Activated T-cell treated with anti-CD3 and anti-CD28 coated beads for 4 hours (primary cell): ENCODE measurements around the gene USP10.

Experiments used
- DNase-seq: peaks from one replicate; pipeline ENCODE4 v3.0.0-alpha.2; 2020

Gene USP10

GRCh38 chr16:84780544-84781376, 81.0 kb downstream of the USP10 start:
- DNase-seq, result no peak

- no peak for DNase-seq
Observed at GRCh38 chr16:84782846-84783245, 83.0 kb downstream of the USP10 start.

DNA sequence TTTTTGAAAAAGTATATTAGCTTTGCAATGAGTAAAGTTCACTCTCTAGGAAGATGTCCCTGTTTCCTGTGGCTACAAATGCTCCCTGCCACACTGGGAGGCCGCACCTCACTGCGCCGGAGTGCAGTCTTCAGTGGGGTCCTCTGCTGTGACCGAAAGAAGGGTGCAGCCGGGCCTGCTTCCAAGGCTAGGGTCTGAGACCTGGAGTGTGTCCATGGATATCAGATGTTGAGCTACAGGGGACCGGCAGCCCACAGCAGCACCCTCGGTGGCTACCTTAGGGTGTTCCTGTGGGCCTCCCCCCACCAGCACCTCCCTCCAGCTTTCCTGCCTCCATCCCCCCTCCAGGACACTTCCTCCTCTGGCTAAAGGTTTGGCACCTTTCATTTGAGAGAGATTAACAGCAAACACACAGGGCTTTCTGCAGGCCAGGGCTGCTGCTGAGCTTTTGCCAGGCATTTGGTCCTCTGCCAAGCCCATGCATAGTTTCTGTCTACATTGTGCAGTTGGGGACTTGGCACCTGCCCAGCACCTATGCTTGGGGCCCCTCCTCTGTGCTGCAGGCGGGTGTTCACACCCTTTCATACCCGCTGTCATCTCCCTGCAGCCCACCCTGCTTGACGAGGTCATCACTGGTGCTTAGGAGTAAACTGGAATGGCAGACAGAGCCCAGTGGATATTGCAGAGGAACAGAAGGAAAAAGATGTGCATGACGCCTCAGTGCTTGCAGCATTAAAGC, 86.2 kb downstream of the USP10 start:
- no peak for DNase-seq

GRCh38 chr16:84786605-84787262, 86.9 kb downstream of the USP10 start:
- DNase-seq, result no peak

DNA sequence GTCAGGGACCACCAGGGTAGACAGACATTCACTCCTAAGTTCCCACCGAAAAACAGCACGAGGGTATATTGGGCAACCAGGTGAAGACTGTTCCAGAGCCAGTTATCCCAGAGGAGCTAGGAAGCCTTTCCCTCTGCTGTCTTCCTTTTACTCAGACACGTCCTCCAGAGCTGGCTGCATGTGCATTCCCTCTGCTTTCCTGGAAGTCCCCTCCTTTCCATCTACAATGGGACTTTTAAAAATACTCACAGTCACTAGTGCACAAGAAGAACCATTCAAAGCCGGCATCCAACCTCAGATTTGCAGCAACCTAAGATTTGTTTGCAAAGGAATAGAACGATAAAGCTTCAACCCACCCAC, 87.4 kb downstream of the USP10 start:
- DNase-seq, result no peak

DNA sequence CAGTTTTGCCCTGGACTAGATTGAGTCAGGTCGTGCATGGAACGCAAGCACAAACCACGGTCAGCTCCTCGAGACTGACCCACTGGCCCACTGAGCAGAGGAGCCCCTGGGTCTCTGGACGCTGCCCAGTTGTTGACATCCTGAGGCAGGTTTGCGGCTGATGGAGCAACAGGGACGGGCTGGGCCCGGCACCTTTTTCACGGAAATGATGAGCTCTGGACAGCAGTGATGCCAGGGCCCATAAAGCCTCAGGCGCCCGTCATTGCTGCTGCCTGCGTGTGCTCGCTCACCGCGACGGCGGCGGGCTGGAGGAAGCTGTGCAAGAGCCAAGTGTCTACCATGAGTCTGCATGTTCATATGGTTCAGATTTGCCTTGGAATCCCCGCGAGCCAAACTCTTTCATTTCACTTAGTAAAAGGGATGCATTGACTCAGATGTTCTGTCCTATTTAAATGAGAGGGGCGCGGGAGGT, 89.2 kb downstream of the USP10 start:
- DNase-seq, result no peak

DNA sequence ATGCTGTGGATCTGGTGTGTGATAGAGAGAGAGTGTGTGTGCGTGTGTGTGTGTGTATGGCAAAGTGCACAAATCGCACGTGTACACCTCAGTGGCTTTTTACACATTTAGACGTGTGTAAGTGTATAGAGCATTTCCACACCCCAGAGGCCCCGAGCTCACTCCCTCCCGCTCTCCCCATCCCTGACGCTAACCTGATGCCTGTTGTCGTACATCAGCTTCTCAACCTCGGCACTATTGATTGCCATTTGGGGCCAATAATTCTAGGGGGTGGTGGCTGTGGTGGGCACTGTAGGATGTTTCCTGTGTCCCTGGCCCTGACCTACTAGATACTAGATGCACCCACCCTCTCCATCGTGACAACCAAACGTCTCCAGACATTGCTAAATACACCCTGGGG, 89.6 kb downstream of the USP10 start:
- no peak for DNase-seq

DNA sequence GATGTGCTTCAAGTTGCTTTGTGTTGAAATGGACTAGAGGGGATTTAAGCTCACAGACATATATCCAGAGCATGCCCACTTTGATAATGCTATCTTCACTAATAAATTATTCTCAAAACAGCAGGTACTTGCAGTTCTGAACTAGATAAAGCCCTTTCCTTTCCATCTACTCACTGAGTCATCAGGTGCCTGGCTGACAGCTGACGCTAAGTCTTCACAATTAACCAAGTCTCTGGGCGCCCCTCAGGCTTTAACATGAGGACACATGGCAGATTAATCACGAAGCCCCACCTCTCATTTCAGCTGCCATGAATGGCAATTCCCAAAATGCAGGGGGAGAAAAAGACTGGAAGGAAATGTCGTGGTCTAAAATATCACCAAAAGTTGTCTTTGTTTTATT, 90.5 kb downstream of the USP10 start:
- DNase-seq, result no peak

DNA sequence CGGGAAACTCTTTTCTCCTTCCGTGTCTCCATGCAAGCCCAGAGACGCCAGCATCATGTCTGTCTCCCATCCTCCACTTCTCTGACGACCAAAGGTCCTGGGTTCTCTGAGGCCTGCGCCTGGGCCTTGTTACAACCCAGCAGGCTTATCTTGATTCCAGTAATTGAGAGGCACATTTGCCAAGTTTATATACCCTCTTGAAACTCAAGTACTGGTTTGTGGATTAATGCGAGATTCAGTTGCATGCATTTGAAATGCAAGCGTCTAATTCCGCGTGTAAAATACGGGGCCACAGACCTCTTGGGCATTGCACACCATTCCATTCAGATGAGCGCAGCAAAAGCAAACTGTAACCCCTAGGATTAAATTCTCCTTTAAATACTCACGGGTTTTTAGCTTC, 91.3 kb downstream of the USP10 start:
- no peak for DNase-seq

GRCh38 chr16:84791501-84791900, 91.7 kb downstream of the USP10 start:
- DNase-seq, result no peak

DNA sequence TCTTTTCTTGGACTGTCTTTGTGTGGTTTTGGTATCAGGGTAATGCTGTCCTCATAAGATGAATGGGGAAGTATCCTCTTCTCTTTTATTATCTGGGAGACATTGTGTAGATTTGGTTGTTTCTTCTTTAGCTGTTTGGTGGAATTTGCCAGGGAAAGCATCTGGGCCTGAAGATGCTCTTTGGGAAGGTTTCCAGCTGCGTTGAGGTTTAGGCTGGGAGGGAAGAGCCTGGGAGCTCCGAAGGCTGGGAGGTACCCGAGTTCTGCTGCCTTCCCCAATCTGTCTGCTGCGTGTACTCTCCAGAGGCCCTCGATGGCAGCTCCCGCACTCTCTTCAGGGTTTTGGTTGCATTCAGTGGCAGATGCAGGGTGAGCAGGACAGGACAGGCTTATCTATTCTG, 94.4 kb downstream of the USP10 start:
- no peak for DNase-seq

DNA sequence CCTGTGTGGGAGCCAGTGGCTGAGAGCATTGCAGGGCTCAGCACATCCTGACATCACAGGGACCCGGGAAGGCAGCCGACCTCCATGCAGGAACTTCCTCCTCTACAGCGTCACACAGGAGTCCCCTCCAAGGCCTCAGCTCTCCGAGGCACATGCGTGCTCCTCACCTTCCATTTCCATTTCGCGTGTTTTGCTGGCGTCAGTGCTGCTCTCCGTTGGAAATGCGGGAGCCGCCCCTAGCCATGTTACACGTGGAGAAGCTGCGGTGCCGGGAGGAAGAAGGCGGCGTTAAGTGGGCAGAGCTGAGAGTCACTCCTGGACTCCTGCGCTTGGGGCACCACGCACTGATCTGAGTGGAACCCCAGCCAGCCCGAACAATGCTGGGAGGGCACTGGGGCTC, 94.8 kb downstream of the USP10 start:
- no peak for DNase-seq

GRCh38 chr16:84795329-84796053, 95.7 kb downstream of the USP10 start:
- no peak for DNase-seq

DNA sequence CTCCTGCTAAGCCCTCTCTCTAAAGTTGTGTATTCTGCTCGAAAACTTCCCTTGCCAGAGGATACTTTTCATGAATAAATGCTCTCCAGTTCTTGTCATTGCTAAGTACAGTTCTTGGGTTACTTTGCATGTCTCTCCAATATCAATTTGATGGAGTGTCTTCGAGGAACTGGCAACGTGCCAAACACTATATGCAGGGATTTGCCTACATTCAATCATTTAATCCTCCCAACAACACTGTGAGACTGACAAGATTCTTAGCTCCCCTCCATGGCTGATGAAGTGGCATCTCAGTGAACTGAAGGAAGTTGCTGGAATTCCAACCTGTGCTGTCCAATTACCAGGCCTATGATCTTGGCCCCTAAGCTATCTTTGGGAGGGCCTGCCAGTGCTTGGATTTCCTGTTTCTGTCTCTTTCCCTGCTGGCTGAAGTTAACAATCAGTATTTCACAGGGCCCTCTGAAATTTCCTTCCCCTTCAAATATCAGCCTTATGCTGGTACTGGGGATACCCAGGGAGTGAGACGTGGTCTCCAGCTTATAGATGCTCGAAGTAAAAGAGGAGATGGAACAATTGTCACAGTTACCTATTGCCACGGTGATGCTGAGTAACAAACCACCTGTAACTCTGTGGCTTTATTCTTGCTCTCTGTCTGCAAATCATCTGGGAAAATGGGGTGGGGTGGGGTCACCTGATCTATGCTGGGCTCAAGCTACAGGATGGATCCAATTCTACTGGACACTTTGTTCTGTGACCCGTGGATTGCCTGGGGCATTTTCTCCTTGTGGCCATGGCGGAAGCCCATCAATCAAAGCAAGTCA, 100.6 kb downstream of the USP10 start:
- DNase-seq, result no peak

GRCh38 chr16:84803146-84803545, 103.3 kb downstream of the USP10 start:
- no peak for DNase-seq

DNA sequence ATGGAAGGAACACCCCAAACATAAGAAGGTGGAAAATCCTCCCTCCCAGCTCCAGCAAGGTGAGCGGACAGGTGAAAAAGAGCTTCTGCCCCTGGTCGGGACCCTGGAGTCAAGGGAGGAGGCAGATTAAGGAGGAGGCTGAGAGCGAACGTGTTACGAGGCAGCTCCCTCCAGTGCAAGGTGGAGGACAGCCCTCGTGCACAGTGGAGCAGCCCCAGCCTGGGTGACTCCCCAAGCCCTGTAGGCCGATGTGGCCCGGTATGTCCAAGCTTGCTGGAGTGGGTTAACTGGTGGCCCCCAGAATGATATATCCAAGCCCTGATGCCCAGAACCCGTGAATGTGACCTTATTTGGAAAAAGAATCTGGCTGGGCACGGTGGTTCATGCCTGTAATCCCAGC, 104.5 kb downstream of the USP10 start:
- DNase-seq, result no peak

DNA sequence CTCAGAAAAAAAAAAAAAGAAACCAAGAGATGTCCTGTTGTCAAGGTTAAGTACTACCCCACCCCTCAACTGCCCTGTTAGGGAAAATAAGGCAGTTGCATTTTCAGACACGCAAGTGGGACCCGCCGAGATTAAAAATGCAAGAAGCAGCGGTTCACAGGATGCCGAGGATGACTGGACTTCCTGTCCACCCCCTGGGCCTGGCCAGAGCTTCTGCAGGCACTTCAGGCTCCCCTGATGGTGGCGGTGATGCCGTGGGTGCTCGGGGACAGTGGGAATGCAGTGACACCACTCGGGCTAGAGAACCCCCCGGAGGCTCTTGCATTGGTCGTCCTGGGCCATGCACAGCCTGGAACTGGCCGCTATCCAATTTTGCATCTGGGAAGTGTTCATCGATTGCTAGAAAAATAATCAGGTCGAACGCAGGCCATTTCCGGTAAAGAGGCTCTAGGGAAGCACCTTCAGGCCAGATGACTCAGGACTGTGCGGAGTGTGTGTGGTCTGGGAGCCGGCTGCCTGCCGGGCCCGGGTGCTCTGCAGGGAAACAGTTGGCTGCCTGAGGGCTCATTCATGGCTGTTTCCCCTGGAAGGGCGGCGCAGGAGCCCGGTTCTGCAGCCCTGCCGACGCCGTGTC, 106.6 kb downstream of the USP10 start:
- DNase-seq, result no peak

GRCh38 chr16:84806890-84807258, 107.1 kb downstream of the USP10 start:
- DNase-seq, result no peak

GRCh38 chr16:84807776-84808175, 108.0 kb downstream of the USP10 start:
- no peak for DNase-seq

DNA sequence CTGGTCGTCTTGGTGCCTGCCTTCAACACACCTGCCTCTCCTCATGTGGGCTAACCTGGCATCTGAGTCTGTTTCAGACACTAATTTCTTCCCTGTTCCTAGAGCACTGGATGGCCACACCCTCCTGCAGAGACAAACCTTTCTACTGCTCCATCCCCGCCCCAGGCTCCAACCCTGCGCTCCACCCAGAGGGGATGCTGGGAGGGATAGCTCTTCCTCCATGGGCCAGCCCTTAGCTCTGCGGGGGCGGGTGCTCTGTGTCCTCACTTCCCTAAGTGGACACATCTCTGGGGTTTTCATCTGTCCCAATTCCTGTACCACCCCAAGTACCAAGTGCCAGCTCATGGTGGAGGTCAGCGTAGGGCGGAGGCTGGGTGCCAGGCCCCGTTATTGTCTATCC, 109.0 kb downstream of the USP10 start:
- DNase-seq, result no peak

DNA sequence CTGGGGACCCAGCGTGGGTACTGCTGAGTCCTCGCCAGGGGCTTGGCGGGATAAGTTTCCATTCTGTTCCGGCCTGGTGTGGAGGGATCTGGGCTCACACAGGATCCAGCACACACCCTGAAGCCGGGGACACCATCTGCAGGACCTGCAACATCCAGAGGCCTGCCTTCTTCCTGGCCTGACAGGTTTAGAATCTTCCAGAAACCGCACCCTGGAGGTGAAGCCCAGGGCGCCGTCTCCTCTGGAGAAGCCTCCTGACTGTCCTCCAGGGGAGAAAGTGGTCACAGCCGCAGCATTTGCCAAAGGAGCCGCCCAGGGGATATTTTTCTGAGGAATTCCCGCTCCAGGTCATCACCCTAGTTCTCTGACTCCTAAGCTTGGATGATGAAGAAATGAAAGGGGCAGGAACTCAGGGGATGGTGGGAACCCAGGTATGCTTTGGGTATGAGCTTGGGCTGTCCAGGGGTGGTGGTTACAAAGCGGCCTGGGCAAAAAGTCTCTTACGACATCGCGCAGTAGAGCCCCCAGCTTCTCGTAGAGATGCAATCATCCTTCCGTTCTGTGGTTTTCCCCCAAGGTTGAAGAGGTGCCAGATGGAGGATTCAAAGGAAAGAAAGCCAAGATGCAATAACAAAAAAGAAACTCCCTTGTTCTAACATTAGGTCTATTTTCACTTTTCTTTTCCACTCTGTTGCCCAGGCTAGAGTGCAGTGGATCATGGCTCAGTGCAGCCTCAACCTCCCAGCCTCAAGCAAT, 110.9 kb downstream of the USP10 start:
- no peak for DNase-seq
